Measurements from ENCODE around the gene PACSIN1. TPM values are rescaled to one million over a fixed set of nuclear protein-coding genes. Genes with fewer than 3 reads are reported as not detected.
A peak's percentile ranks its signal among the peaks of the same experiment; 100 is the strongest.

PACSIN1 gene
- total RNA-seq, 2 donors from 2014 or later, result 0.09 TPM; not detected in 1

GRCh38 chr6:34565722-34566137 is 99.9 kb downstream of the PACSIN1 start:
- H3K36me3 Mint-ChIP-seq (ENCODE audit: low read depth), result no peaks in the 10 kb centered on the region
- H3K27ac Mint-ChIP-seq, result no peak overlapping the region
- no peak overlapping the region for H3K4me3 Mint-ChIP-seq
- no peaks in the 10 kb centered on the region for H3K4me1 Mint-ChIP-seq
- H3K27me3 Mint-ChIP-seq, result peaks cover 6% of the 10 kb centered on the region
- no peak for ATAC-seq (replicated peaks)
- no peaks in the 10 kb centered on the region for H3K9me3 Mint-ChIP-seq

- Mint-ChIP-seq H3K9me3 (no peaks in the 10 kb centered on the region), H3K4me1 (no peaks in the 10 kb centered on the region), H3K27me3 (peaks cover 7% of the 10 kb centered on the region), H3K36me3 (ENCODE audit: low read depth) (no peaks in the 10 kb centered on the region), H3K4me3 (no peak overlapping the region), H3K27ac (no peak overlapping the region)
- ATAC-seq (replicated peaks), result no peak
These were observed 101.1 kb downstream of the PACSIN1 start for GRCh38 chr6:34566830-34567546.

- no peaks in the 10 kb centered on the region for H3K4me1 Mint-ChIP-seq
- ATAC-seq (replicated peaks), result no peak
- H3K27ac Mint-ChIP-seq, result no peak overlapping the region
These were observed 102.7 kb downstream of the PACSIN1 start for GRCh38 chr6:34568341-34569201.

GRCh38 chr6:34569361-34569973 is 103.6 kb downstream of the PACSIN1 start:
- ATAC-seq (replicated peaks), result no peak
- H3K27me3 Mint-ChIP-seq, result peaks cover 7% of the 10 kb centered on the region
- no peaks in the 10 kb centered on the region for H3K36me3 Mint-ChIP-seq (ENCODE audit: low read depth)
- peaks cover 3% of the 10 kb centered on the region for H3K4me1 Mint-ChIP-seq
- no peaks in the 10 kb centered on the region for H3K9me3 Mint-ChIP-seq
- no peak overlapping the region for H3K4me3 Mint-ChIP-seq
- no peak overlapping the region for H3K27ac Mint-ChIP-seq

More at GRCh38 chr6:34568341-34569201, 102.7 kb downstream of the PACSIN1 start:
- H3K27me3 Mint-ChIP-seq, result peaks cover 7% of the 10 kb centered on the region
- no peaks in the 10 kb centered on the region for H3K9me3 Mint-ChIP-seq
- no peak overlapping the region for H3K4me3 Mint-ChIP-seq
- no peaks in the 10 kb centered on the region for H3K36me3 Mint-ChIP-seq (ENCODE audit: low read depth)

- H3K27ac Mint-ChIP-seq, result peak overlapping the region; percentile 50
- no peaks in the 10 kb centered on the region for H3K36me3 Mint-ChIP-seq (ENCODE audit: low read depth)
- ATAC-seq (replicated peaks), result no peak
- no peak overlapping the region for H3K4me3 Mint-ChIP-seq
- H3K27me3 Mint-ChIP-seq, result peaks cover 7% of the 10 kb centered on the region
- peaks cover 4% of the 10 kb centered on the region for H3K4me1 Mint-ChIP-seq
- no peaks in the 10 kb centered on the region for H3K9me3 Mint-ChIP-seq
These were observed 104.4 kb downstream of the PACSIN1 start for GRCh38 chr6:34570066-34570833.

- H3K36me3 Mint-ChIP-seq (ENCODE audit: low read depth), result no peaks in the 10 kb centered on the region
- ATAC-seq (replicated peaks), result no peak
- H3K27ac Mint-ChIP-seq, result no peak overlapping the region
- peaks cover 8% of the 10 kb centered on the region for H3K4me1 Mint-ChIP-seq
- H3K4me3 Mint-ChIP-seq, result no peak overlapping the region
- peaks cover 7% of the 10 kb centered on the region for H3K27me3 Mint-ChIP-seq
- H3K9me3 Mint-ChIP-seq, result no peaks in the 10 kb centered on the region
These were observed 105.5 kb downstream of the PACSIN1 start for GRCh38 chr6:34571388-34571787.

GRCh38 chr6:34572021-34572420 is 106.1 kb downstream of the PACSIN1 start:
- Mint-ChIP-seq H3K36me3 (ENCODE audit: low read depth) (no peaks in the 10 kb centered on the region), H3K4me3 (no peak overlapping the region), H3K4me1 (peaks cover 10% of the 10 kb centered on the region), H3K9me3 (no peaks in the 10 kb centered on the region), H3K27me3 (peaks cover 7% of the 10 kb centered on the region), H3K27ac (no peak overlapping the region)
- ATAC-seq (replicated peaks), result no peak

- H3K9me3 Mint-ChIP-seq, result no peaks in the 10 kb centered on the region
These were observed 106.7 kb downstream of the PACSIN1 start for GRCh38 chr6:34572585-34572984.

GRCh38 chr6:34573567-34574183 is 107.8 kb downstream of the PACSIN1 start:
- no peaks in the 10 kb centered on the region for H3K36me3 Mint-ChIP-seq (ENCODE audit: low read depth)
- no peak overlapping the region for H3K4me3 Mint-ChIP-seq
- H3K4me1 Mint-ChIP-seq, result peaks cover 10% of the 10 kb centered on the region
- H3K27ac Mint-ChIP-seq, result no peak overlapping the region
- peaks cover 3% of the 10 kb centered on the region for H3K27me3 Mint-ChIP-seq
- ATAC-seq (replicated peaks), result no peak
- H3K9me3 Mint-ChIP-seq, result no peaks in the 10 kb centered on the region

More at GRCh38 chr6:34572585-34572984, 106.7 kb downstream of the PACSIN1 start:
- ATAC-seq (replicated peaks), result no peak
- Mint-ChIP-seq H3K27me3 (peaks cover 7% of the 10 kb centered on the region), H3K4me1 (peaks cover 10% of the 10 kb centered on the region), H3K4me3 (no peak overlapping the region), H3K27ac (no peak overlapping the region), H3K36me3 (ENCODE audit: low read depth) (no peaks in the 10 kb centered on the region)

- Mint-ChIP-seq H3K4me1 (peaks cover 10% of the 10 kb centered on the region), H3K9me3 (no peaks in the 10 kb centered on the region), H3K27me3 (peaks cover 3% of the 10 kb centered on the region), H3K27ac (peak overlapping the region; percentile 17), H3K36me3 (ENCODE audit: low read depth) (no peaks in the 10 kb centered on the region), H3K4me3 (no peak overlapping the region)
- no peak for ATAC-seq (replicated peaks)
These were observed 108.9 kb downstream of the PACSIN1 start for GRCh38 chr6:34574647-34575293.

GRCh38 chr6:34575326-34575725 is 109.5 kb downstream of the PACSIN1 start:
- Mint-ChIP-seq H3K9me3 (no peaks in the 10 kb centered on the region), H3K4me1 (peaks cover 10% of the 10 kb centered on the region), H3K36me3 (ENCODE audit: low read depth) (no peaks in the 10 kb centered on the region), H3K4me3 (no peak overlapping the region), H3K27ac (peak overlapping the region; percentile 17), H3K27me3 (peaks cover 3% of the 10 kb centered on the region)
- ATAC-seq (replicated peaks), result no peak

- no peak overlapping the region for H3K27ac Mint-ChIP-seq
- no peak for ATAC-seq (replicated peaks)
- H3K27me3 Mint-ChIP-seq, result no peaks in the 10 kb centered on the region
- H3K4me3 Mint-ChIP-seq, result no peak overlapping the region
- H3K4me1 Mint-ChIP-seq, result peaks cover 10% of the 10 kb centered on the region
- H3K36me3 Mint-ChIP-seq (ENCODE audit: low read depth), result no peaks in the 10 kb centered on the region
- no peaks in the 10 kb centered on the region for H3K9me3 Mint-ChIP-seq
These were observed 110.5 kb downstream of the PACSIN1 start for GRCh38 chr6:34576286-34576955.
